Ectodermal cell (in vitro differentiated cells): Measurements from ENCODE around the gene SLC26A3. TPM values are rescaled to one million over a fixed set of nuclear protein-coding genes. Genes with fewer than 3 reads are reported as not detected.
"Not testable (repeated sequence)": the region's sequence is repeated elsewhere in the genome, so short reads cannot be mapped to it uniquely, and the experiment has no call there.

Experiments used
- H3K27ac ChIP-seq: 2 replicates; pipeline ENCODE4 v1.7.0; 2013; ENCODE audit warnings: mild to moderate bottlenecking, low read depth, low read length; ENCODE audit not compliant: insufficient read depth, poor library complexity, severe bottlenecking
- H3K27me3 ChIP-seq: 2 replicates; pipeline ENCODE4 v1.7.0; 2013; ENCODE audit warnings: mild to moderate bottlenecking, low read length; ENCODE audit not compliant: insufficient read depth, control insufficient read depth, poor library complexity, severe bottlenecking
- H3K36me3 ChIP-seq: one replicate; pipeline ENCODE4 v1.7.0; 2013; ENCODE audit warnings: low read length; ENCODE audit not compliant: control insufficient read depth, insufficient read depth
- H3K4me1 ChIP-seq: one replicate; pipeline ENCODE4 v1.7.0; 2013; ENCODE audit warnings: low read length; ENCODE audit not compliant: control insufficient read depth, insufficient read depth
- H3K4me3 ChIP-seq: 2 replicates; pipeline ENCODE4 v1.7.0; 2013; ENCODE audit warnings: low read depth, low read length, control low read depth; ENCODE audit not compliant: insufficient read depth
- H3K9me3 ChIP-seq: 2 replicates; pipeline ENCODE4 v1.7.0; 2013; ENCODE audit warnings: mild to moderate bottlenecking, low read length, moderate library complexity; ENCODE audit not compliant: control insufficient read depth
- WGBS, 2 experiments: methylation state at CpG; one replicate each; pipeline ENCODE4 v1.1.7; 2013; ENCODE audit warnings: missing lambda C conversion rate in 2 of 2; 5-methylcytosine and 5-hydroxymethylcytosine counted together
- polyA plus RNA-seq, 4 experiments: library from polyadenylated mRNA; stranded (reverse); fragments of 50-300 nt; gene quantifications; one replicate each; pipeline ENCODE4 v1.2.3, GENCODE V29; 2013

The SLC26A3 gene
- not detected for polyA plus RNA-seq (2013, experiment 1 of 4)
- polyA plus RNA-seq (2013, experiment 2 of 4) = not detected
- not detected for polyA plus RNA-seq (2013, experiment 3 of 4)
- not detected for polyA plus RNA-seq (2013, experiment 4 of 4)

DNA sequence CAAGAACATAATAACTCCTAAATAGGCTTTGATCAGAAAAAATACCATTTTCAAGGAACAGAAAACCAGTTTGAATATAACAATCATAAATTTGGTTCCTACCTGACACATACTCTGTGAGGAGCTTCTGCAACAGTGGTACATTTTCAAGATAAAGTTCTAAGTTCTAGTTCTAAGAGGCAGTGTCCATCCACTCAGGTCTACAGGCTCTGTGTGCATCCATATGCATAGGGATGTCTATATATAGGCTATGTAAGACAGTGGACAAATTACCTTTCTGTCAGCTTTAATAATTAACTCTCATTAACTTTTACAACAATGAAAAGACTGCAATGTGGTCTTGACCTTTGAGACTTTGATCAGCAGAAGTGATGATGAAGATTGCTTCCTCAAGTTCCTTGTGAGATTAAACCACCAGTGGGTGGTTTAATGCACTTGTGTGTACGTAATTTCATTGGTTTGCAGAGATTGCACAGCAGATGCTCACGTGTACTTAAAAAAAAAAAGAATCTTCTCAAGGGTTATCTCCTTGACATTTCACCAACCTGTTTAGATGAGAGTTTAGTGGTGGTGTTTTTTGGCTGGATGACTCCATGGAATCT lies at the start of gene SLC26A3:
SLC26A3 (minus strand) TSS at position 215 of the 602 bp plus-strand sequence. CDS start 8,714 bp downstream, outside the sequence.
- no peaks in the 10 kb centered on the region for H3K27me3 ChIP-seq
- H3K27ac ChIP-seq = no peak within 1 kb of the TSS
- no peaks in the 10 kb centered on the region for H3K9me3 ChIP-seq
- no peak within 1 kb of the TSS for H3K4me3 ChIP-seq
- WGBS, 2 experiments = 90 to 94% methylated on average over 2 of the region's 2 CpGs
- H3K4me1 ChIP-seq = no peaks in the 10 kb centered on the region
- no peaks in the 10 kb centered on the region for H3K36me3 ChIP-seq

DNA sequence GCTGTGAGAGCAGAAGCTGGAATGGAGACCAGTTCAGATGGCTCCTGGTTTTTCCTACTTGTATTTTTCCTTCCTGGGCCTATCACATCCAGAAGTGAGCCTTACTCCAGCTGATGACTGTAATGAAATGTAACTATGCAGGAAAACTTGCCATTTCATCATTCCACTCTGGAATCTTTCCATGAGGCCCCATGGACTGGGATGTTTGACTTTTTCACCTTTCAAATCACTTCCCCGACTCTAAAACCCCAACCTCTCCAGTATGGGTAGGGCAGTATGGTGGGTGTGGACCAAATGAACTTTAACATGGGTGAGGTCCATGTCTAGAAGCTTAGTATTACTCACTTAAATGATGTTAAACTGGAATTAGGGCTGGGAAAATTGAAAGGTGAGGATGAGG lies 47.6 kb upstream of the SLC26A3 start:
- H3K27ac ChIP-seq = no peak overlapping the region
- H3K36me3 ChIP-seq = no peaks in the 10 kb centered on the region
- WGBS, 2 experiments = no CpG with 5 or more reads among the region's 1 CpG
- H3K4me3 ChIP-seq = no peak overlapping the region
- H3K27me3 ChIP-seq = no peaks in the 10 kb centered on the region
- no peaks in the 10 kb centered on the region for H3K4me1 ChIP-seq
- no peaks in the 10 kb centered on the region for H3K9me3 ChIP-seq

DNA sequence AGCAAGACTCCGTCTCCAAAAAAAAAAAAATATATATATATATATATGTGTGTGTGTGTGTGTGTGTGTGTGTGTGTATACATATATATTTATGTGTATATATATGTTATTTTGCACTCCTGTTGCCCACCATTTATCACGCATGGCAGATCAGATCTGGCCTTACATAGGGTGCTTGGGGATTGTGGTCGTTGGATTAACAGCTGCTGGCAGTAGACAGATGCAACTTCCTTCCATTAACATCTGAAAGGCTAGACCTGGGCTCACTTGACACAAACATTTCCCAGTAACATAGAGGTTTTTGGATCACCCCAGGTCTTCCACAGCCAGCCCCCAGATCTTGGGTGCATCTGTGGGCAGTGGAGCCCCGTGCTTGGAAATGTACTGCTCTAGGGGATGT lies 47.2 kb upstream of the SLC26A3 start:
- H3K4me3 ChIP-seq = no peak overlapping the region
- no peaks in the 10 kb centered on the region for H3K9me3 ChIP-seq
- H3K27me3 ChIP-seq = no peaks in the 10 kb centered on the region
- no peaks in the 10 kb centered on the region for H3K36me3 ChIP-seq
- no peaks in the 10 kb centered on the region for H3K4me1 ChIP-seq
- WGBS, 2 experiments = 84 to 94% methylated on average over 2 to 3 of the region's 4 CpGs
- no peak overlapping the region for H3K27ac ChIP-seq

DNA sequence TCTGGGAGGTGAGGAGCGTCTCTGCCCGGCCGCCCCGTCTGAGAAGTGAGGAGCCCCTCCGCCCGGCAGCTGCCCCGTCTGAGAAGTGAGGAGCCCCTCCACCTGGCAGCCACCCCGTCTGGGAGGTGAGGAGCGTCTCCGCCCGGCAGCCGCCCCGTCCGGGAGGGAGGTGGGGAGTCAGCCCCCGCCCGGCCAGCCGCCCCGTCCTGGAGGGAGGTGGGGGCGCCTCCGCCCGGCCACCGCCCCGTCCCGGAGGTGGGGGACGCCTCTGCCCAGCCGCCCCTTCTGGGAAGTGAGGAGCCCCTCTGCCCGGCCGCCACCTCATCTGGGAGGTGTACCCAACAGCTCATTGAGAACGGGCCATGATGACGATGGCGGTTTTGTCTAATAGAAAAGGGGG lies 45.2 kb upstream of the SLC26A3 start:
- 95 to 97% methylated on average over 24 to 28 of the region's 31 CpGs for WGBS, 2 experiments
- H3K4me1 ChIP-seq, H3K36me3 ChIP-seq, H3K9me3 ChIP-seq, H3K27ac ChIP-seq, H3K27me3 ChIP-seq, H3K4me3 ChIP-seq: not testable (repeated sequence)

DNA sequence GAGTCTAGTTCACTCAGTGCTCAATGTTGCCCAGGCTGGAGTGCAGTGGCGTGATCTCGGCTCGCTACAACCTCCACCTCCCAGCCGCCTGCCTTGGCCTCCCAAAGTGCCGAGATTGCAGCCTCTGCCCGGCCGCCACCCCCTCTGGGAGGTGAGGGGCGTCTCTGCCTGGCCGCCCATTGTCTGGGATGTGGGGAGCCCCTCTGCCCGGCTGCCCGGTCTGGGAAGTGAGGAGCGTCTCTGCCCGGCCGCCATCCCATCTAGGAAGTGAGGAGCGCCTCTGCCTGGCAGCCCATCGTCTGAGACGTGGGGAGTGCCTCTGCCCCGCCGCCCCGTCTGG lies 44.8 kb upstream of the SLC26A3 start:
- not testable (repeated sequence) for H3K27ac ChIP-seq, H3K9me3 ChIP-seq, H3K36me3 ChIP-seq, H3K27me3 ChIP-seq, H3K4me1 ChIP-seq, H3K4me3 ChIP-seq
- 96% methylated on average over 19 to 20 of the region's 20 CpGs for WGBS, 2 experiments

DNA sequence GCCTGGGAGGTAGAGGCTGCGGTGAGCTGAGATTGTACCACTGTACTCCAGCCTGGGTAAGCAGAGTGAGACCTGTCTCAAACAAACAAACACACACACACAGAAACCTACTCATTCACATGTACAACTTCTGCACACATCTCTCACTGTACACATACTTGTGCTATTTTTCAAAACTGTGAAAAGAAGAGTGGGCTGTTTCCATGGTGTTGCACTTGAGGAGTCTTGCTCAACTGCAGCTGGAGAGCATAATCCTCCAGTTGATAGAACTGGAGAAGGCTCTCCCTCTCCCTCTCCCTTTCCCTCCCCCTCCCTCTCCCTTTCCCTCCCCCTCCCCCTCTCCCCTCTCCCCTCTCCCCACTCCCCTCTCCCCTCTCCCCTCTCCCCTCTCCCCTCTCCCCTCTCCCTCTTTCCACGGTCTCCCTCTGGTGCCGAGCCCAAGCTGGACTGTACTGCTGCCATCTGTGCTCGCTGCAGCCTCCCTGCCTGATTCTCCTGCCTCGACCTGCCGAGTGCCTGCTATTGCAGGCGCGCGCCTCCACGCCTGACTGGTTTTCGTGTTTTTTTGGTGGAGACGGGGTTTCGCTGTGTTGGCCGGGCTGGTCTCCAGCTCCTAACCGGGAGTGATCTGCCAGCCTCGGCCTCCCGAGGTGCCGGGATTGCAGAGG lies 44.3 kb upstream of the SLC26A3 start:
- Histone ChIP-seq H3K4me3 (no peak overlapping the region), H3K27me3 (no peaks in the 10 kb centered on the region), H3K9me3 (no peaks in the 10 kb centered on the region), H3K36me3 (no peaks in the 10 kb centered on the region), H3K4me1 (no peaks in the 10 kb centered on the region), H3K27ac (no peak overlapping the region)
- WGBS, 2 experiments = 85 to 88% methylated on average over 13 of the region's 18 CpGs

DNA sequence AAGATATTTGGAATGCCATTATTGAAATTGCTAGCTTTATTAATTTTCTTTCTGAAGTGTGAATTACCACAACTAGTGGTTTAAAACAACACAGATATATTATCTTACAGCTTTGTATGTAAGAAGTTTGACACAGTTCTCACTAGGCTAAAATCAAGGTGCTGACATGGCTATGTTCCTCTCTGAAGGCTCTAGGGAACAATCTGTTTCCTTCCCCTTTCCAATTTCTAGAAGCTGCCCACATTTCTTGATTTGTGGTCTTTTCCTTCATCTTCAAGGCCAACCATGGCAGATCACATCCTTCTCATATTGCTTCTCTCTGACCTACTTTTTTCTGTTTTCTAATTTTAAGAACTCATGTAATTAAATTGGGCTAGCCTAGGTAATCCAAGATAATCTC lies 43.3 kb upstream of the SLC26A3 start:
- Histone ChIP-seq H3K4me1 (no peaks in the 10 kb centered on the region), H3K4me3 (no peak overlapping the region), H3K9me3 (no peaks in the 10 kb centered on the region), H3K36me3 (no peaks in the 10 kb centered on the region), H3K27me3 (no peaks in the 10 kb centered on the region), H3K27ac (no peak overlapping the region)

DNA sequence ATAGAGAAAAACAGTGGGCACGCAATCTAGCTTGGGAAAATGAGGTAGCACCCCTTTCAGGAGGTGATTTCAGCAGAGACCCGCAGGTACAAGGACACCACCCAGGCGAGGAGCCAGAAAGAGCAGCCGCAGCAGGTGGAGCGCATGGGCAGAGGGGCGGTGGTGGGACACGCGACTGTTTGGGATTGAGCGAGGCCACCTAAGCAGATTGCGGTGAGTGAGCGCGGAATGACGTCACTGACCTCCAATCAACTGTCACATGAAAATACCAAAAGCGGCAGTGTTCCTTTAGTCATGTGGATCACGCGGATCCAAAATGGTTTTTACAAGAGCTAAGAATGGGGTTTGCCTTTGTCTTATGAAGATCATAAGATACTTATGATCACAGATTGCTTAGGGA lies 40.2 kb upstream of the SLC26A3 start:
- H3K27ac ChIP-seq = no peak overlapping the region
- H3K4me1 ChIP-seq = no peaks in the 10 kb centered on the region
- H3K9me3 ChIP-seq = no peaks in the 10 kb centered on the region
- H3K36me3 ChIP-seq = no peaks in the 10 kb centered on the region
- no peaks in the 10 kb centered on the region for H3K27me3 ChIP-seq
- 93 to 95% methylated on average over 16 of the region's 16 CpGs for WGBS, 2 experiments
- no peak overlapping the region for H3K4me3 ChIP-seq

DNA sequence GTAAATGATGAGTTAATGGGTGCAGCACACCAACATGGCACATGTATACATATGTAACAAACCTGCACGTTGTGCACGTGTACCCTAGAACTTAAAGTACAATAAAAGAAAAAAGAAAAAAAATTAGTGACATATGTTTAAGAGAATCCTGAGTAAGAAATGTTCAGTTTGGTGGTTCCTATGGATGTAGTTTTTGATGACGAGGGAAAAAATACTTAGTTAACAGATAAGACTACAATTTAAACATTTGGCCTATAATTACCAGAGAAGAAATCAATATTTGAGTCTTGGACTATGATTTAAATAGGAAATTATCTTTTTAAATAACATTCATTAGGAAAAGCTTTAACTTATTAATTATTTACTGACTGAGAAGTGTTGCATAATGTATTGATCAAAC lies 39.2 kb upstream of the SLC26A3 start:
- Histone ChIP-seq H3K27ac (no peak overlapping the region), H3K9me3 (no peaks in the 10 kb centered on the region), H3K4me3 (no peak overlapping the region), H3K36me3 (no peaks in the 10 kb centered on the region), H3K27me3 (no peaks in the 10 kb centered on the region), H3K4me1 (no peaks in the 10 kb centered on the region)
- 100% methylated on average over 1 of the region's 3 CpGs; no CpG with 5 or more reads in 1 of the 2 experiments for whole genome bisulfite sequencing, 2 experiments

DNA sequence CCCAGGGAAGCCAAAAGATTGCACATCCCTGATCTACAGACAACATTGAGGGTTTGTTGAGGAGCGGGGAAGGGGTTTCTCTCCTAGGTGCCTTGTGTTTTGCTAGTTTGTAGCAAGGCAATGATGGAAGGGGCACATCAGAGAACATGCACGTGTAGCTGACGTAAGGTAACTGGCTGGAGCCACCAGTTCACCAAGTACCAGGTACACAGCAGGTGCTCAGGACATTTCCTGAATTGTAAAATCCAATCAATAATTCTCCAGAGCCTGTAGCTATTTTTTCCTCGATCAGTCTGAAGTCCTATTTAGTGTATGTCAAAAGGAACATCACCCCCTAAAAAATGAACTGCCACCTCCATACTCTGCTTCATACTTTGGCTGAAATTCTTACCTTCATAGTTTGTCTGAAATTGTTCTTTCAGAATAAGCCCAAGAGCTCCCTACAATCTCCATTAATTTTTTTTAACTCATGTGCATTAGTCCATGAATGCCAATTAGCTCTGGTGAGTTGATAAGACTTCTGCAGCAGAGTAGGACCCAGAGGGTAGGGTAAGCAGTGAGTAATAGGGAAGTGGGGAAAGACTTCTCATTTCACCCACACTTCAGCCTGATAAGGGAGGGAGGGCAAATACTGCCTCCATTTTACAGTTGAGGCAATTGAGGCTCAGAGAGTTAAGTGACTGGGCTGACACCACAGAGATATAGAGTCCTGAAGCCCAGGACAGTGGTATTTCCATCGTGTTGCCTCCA lies 36.0 kb upstream of the SLC26A3 start:
- 90 to 94% methylated on average over 5 of the region's 5 CpGs for WGBS, 2 experiments

More for the DNA sequence above, 36.0 kb upstream of the SLC26A3 start:
- Histone ChIP-seq H3K9me3 (no peaks in the 10 kb centered on the region), H3K4me1 (no peaks in the 10 kb centered on the region), H3K27ac (no peak overlapping the region), H3K27me3 (no peaks in the 10 kb centered on the region), H3K36me3 (no peaks in the 10 kb centered on the region), H3K4me3 (no peak overlapping the region)
